GM19463 (cell line): ENCODE data around the gene POLE.

Experiments used
- ATAC-seq: cut with Tn5 transposase; IDR thresholded peaks from one replicate; pipeline ENCODE4 v1.9.1; 2021; ENCODE audit warnings: mild to moderate bottlenecking, moderate library complexity; ENCODE audit not compliant: unreplicated experiment

POLE gene

DNA sequence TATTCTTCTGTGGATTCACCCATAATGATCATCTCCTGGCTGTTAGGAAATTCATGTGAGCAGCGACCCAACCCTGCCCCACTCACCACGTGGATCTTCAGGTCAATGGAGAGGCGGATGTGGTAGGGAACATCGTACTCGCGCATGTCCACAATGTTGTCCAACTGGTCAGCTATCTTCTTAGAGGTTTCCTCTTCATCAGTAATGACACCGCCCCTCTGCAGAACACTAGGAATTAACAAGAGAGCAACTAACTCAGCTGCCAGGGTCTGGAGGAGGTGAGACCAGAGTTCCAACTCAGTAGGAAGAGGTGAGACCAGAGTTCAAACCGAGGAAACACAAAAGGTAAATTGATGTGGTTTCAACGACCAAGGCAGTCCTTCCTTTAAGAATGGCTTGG, 9.7 kb downstream of the POLE start:
- ATAC-seq, result no peak

DNA sequence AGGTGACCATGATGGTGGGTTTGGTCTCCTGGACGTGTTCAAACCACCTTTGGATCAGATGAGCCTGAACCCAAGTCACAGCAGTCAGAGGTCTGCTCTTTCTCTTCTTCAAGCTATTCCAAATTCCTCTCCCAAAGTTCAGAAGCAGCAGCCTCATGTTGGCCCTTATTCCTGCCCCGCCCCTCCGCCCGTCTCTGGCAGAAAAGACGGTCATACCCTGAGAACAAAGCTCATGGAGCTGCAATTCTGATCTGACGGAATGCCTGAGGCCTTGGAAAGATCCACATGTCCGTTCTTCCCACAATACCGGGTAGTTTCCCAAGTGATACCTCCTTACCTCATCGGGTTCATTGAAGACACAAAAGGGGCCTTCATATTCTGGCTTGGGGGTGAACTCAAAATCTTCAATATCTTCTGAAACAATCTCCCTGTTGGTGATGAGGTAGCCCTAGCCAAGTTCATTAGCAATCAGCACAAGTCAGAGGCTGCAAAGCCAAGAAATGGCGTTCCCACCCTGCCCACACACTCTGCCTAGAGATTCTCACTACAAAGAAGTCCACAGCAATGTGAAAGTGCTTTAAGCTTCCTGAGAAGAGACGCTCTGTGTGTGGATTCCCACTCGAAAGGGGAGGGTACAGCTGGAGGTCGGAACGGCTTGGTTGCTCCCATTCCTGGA, 11.2 kb downstream of the POLE start:
- no peak for ATAC-seq

DNA sequence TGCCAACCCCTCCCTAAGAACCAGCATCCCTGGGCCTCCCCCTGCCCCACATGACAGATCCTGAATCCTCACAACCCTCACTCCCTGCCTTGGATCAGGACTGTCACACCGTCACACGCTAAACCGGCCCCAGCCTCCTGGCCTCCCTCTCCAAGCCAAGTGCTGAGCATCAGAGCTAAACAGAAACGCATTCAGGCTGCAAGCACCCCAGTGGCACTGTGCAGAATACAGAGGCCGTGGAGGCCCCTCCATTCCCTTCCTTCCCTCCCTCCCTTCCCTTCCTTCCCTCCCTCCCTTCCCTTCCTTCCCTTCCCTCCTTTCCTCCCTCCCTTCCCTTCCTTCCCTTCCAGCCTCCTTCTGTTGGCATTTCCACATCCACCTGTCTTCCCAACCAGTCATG, 12.6 kb downstream of the POLE start:
- no peak for ATAC-seq

DNA sequence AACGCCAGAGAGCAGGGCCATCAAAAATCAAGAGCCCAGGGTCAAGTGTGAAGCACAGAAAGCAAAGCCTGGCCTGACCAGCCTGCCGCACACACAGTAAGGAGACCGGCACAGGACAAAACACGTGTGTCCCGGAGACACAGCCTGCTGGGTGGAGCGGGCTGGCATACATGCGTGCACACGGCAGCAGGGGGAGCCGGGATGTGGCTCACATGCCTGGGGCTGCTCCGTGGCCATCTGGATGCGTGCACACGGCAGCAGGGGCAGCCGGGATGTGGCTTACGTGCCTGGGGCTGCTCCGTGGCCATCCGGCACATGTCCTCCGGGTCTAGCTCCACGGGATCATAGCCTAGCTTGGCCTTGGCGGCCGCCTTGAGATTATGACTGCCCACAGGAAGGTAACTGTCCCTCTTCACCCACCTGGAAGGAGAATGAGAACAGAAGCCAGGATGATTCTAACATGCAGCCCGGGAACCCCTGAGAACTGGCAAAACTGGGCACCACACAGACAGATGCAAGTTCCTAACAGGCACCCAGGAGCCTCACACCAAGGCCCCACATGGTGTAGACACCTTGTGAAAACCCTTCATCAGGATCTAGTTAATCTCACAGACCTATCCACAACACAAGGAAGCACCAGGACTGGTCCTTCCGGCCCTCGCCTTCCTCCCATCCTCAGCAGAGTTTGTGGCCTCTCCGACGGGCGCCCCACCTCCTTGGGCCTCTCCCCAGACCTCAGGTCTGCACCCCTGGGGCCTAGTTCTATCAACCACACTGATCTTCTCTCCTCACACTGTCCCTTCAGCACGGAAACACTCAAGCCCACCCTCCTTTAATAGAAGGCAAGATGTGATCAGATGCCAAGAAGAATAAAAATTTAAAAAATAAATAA, 13.6 kb downstream of the POLE start:
- ATAC-seq, result no peak

DNA sequence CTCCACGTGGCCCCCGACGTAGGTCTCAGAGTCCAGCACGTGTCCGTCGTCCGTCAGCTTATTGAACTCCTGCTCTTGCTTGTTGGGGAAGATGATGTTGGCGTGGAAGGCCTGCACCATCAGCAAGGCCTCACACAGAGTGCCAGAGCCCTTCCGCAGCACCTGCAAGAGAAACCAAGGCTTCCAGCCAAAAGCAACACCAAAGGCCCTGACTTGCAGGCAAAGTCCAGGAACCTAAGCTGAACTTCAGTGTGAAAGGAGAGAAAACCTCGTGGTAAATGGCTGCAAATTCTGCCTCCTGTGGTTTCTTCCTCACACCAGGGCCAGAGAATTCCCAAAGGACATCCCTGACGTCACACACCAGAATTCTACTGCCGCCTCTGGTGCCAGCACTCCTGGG, 14.5 kb downstream of the POLE start:
- no peak for ATAC-seq

DNA sequence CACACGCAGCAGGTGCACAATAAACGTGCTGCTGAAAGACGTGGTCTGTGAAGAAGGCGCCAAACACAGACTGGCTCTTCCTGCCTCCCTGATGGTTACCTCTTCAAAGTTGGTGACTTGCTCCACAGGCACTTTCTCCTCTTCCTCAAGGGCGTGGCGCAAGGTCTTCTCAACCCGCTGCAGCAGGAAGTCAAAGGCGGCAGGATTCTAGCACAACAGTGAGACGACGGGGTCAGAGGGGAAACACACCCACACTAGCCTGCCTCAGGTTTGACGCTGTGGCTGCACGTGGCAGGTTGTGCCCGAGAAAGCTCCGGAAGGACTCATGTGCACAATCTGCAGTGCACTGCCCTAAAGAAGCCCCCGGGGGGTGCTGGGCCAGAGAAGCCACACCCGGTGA, 15.0 kb downstream of the POLE start:
- no peak for ATAC-seq

DNA sequence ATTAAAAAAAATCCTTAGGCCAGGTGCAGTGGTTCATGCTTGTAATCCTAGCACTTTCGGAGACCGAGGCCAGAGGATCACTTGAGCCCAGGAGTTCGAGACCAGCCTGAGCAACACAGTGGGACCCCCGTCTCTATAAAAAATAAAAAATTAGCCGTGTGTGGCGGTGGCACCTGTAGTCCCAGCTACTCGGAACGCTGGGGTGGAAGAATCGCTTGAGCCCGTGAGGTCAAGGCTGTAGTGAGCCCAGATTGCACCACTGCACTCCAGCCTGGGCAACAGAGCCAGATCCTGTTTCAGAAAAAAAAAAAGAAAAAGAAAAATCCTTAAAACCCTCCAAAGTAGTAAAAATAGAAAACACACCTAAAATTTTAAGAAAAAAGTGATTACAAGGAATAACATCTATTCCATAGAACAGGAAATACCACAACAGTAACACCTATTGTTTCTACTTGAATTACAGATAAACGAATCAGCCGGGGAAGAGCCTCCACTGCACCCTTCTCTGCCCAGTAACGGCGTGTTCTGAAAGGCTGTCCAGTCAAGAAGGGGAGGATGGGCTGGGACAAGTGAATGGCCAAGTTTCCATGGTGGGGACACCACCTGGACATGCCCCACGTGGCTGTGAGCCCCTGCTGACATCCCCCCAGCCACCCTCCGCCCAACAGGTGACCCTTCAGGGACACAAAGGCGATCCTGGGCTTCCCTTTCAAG, 17.8 kb downstream of the POLE start:
- ATAC-seq, result no peak

DNA sequence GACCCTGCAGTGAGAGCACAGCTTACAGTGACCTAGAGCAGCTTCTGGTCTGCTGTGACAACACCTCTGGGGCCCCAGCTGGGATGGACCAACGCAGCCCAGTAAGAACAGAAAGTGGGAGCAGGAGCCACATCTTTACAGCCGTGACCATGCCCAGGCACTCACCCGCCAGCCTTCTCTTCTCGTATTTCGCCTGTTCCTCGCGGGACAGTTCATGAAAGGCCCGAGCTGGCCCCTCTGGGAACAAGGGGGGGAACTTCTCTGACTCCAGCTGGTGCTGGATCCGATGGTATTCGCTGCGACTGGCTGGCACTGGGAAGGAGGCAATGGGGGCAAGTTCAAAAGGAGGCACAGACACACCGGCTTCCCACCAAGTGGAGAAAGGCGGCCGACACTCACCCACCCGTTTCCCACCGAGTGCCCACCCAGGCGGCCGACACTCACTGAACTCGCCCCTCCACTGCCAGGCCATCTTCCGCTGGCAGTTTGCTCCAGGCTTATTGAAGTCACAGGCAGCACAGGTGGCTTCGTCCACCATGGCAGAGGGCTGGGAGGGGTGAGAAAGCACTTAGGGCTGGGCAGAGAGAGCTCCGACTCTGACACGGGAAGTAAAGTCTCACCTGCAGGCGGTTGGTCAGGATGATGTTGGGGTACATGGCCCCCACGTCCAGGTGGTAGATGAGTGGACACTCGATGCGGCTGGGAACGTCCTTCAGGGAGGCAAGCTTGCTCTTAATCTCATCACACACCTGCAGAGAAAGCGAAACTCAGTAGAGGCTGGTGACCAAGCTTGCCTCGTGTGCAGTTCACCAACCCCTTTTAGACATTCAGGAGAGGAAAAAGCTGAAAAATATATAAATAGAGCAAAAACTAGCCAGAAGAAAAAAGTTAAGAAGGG, 18.7 kb downstream of the POLE start:
- ATAC-seq, result no peak

DNA sequence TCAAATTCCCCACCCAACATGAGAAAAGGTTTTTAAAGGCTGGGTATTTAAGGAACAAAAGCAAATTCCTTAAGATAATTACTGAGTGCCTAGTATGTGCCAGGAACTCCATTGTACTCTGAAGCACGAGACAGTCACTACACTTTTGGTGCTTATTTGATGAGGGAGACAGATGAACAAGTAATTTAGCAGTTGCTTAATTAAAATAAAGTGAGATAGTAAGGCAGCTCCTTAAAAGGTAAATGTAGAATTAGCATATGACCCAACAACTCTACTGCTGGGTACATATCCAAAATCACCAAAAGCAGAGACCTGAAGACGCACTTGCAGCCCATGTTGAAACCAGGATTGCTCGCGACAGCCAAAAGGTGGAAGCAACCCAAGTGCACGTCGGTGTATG, 21.3 kb downstream of the POLE start:
- no peak for ATAC-seq

DNA sequence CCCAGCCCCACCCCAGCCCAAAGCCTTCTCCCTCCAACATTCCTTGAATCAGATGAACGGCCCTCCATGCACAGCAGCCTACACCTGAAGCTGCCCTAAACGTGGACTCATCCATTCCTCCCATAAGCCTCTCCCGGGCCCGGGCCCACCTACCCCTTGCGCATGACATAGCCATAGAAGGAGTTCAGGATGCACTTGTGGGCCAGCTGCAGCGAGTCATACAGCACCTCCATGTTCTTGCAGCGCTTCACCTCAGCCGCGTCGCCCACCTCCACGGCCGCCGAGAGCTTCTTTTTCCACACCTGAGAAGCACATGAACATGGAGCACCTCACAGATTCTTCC, 22.0 kb downstream of the POLE start:
- no peak for ATAC-seq

DNA sequence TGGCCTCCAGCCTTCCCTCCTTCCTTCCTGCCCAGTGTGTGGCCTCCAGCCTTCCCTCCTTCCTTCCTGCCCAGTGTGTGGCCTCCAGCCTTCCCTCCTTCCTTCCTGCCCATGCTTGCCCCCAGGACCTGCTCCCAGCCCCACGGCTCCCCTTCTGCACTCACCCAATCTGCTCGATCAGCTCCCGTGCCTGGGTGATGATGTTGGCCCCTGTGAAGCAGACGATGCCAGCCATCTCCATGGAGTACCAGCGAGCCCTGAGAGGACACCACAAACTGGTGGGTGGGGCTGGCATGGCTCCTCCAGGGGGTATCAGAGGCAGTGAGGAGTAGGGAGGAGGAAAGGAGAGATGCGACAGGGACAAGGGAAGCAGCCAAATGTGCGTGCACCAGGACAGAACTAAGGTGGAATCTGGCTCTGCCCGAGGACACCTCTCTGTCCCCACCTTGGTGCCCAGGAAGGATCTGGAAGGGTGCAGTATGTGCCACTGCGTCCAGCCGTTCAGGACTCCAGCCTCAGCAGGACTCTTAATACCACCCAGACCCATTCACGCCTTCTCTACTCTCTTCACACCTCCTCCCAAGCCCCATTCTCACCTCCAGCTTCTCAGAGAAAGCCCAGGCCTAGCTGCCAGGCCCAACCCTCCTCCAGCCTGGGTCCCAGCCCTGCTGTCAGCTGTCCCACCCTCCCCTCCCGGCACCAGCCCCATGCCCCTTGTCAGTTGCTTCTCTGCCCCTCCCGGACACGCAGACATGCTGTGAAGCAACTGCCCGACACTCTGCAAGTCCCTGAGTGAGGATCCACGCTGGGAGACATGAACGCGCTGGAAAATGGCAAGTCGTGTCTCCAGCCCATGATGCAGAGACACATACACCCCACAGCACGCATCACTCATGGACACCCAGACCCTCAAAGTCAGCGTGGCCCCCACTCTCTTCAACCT, 22.7 kb downstream of the POLE start:
- ATAC-seq, result no peak

DNA sequence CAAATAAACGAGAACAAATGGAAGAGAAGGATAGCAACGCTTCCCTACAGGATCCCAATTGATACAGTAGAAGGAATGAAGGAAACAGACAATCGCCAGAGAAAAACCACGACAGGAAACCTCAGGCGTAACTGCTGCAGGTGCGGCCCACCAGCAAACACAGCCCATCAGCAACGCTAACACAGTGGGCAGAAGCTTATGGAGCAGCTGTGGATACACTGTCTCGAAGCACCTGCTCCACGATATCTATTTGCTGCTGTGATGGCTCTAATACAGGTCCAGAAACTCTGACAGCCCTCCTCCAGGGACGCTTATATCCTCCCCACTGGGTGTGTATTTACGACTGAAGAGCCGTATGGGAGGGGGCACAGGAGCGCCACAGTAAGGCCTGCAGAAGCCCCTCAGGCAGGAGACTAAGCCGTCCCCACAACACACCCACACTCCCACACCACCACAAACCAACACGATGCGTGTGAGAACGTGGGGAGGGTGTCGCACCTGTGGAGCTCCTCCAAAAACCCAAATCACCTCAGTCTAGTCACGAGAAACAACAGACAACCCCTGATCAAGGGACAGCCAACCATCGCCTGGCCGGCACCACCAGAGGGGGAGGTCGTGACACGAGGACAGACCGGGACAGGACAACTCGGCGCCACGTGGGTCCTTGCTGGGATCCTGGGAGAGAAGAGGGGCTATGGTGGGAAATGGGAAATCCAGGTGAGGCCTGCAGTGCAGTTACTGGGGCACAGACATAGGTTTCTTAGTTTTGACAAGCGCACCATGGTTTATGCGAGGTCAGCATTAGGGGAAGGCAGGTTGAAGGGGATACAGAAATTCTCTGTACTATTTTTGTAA, 24.0 kb downstream of the POLE start:
- no peak for ATAC-seq

DNA sequence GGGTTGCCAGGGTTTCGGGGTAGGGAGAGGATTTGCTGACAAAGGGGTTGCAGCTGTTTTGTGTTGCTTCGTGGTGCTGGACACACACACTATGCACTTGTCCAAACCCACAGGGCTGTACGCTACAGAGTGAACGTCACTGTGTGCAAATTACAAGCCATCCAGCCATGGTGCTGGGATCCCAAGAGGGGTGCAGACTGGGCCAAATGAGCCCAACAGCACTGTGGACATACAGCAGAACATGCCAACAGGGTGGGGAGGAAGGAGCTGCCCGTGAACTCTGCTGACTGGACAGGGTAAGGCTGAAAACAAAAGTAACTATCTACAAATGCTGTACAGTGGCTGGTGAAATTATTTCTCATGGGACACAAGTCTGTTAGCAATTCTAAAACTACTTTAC, 25.2 kb downstream of the POLE start:
- no peak for ATAC-seq

DNA sequence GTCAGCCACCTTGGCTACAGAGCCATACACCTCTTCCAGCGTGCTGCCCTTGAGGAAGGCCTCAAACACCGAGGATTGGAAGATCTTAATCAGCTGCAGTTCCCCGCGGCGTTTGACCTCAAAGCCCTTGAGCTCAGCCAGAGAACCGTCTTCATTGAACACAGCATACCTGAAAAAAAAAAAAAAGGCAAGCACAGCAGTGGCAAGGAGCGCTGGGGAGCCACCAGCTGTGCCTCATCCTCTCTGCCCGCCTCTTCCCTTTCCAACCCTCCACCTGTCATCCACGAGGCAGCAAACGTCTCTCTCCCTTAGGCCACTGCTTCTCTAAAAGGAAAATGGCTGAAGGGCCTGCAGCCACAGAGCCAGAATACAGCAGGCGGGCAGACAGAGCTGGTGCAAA, 26.1 kb downstream of the POLE start:
- no peak for ATAC-seq

DNA sequence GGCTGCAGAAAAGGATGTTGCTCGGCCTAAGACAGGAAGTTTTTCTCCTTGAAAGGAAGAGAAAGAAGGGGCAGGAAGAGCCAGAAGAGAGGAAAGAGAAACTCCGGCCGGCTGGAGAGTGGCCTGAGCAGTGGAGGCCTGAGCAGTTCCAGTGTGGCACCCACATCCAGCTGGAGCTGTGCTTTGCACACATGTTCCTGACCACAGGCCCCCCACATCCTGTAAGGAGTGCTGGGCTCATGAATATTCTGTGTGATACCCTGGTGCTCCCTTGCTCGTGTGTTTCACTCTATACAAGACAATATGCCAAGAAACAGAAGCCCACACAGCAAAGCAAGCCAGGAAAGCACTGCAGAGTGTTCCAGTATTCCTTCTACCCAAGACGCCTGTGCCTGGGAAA, 27.1 kb downstream of the POLE start:
- no peak for ATAC-seq

DNA sequence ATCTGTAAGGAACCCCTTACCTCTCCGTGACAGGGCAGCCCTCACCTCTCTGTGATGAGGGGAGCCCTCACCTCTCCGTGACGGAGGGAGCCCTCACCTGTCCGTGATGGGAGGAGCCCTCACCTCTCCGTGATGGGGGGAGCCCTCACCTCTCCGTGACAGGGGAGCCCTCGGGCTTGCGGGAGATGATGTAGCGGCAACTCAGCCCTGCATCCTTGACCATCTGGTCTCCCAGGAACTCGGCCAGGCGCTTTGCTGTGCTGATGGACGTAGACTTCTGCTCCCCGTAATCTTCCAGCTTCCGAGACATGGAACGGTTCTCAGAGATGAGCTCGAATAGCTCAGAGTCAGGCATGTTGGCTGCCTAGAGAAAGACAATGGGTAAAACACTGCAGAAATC, 28.0 kb downstream of the POLE start:
- no peak for ATAC-seq

DNA sequence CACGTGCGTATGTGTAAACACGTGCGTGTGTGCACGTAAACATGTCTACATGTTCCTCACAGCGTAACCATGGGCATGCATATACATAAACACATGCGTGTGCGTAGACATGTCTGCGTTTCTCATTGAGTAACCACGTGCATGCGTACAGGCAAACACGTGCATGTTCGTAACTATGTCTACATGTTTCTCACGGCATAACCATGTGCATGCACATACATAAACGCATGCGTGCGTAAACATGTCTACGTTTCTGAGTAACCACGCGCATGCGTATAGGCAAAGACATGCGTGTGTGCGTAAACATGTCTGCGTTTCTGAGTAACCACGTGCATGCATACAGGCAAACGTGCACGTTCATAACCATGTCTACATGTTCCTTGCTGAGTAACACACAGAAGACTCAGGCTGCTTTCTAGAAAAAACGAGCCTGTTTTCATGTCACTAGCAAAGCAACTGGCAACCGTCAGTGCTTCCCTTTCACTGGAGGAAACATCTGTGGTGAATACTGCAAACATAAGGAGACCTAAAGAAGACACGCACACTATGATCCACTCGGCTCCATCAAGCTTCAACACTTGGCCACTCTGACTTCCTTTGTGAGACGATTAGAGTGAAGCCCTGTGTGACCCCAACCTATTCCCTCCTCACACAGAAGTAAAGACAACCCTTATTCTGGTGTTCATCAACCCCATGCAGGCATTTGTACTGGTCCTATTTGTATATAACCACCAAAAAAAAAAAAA, 28.8 kb downstream of the POLE start:
- no peak for ATAC-seq

DNA sequence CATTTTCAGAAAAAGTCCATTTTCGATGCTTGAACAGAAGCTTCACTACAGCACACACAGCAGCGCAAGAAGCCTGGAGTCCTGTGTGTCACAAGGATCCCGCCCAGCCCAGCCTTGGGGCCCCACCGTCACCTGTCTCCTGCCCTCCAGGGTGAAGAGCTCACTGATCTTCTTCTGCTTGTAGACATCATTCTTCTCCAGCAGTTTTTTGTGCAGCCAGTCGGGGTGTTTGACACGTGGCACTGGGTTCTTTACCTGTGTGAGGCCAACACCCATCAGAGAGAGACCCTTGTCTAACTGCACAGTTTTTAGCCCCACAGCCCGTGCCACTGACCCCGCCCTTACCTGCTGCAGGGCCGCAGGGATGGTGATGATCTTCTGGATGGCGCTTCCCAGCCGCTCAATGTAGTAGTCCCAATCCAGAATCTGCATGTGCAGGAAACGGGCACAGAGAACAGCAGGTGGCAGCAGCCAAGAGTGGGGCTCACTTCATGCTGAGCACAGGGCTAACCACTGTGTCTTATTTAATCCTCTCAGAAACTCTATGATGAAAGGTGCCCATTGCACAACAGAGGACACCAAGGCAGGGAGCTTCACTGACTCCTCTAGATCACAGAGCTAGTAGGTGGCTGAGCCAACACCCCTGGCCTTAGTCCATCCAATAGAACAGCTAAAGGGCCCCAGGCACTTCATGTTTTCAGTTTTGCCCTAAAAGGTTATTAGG, 30.0 kb downstream of the POLE start:
- ATAC-seq, result no peak
